Measurements from ENCODE around the gene ZNF112.
"Not testable (repeated sequence)": the region's sequence is repeated elsewhere in the genome, so short reads cannot be mapped to it uniquely, and the experiment has no call there.

ZNF112 gene

GRCh38 chr19:44356383-44357111, at the start of gene ZNF112:
Gene ZNF112, minus strand, starts transcription at chr19:44356680. Its CDS starts 16,141 bp downstream, at chr19:44340539.
- no peak for DNase-seq (ENCODE audit: extremely low read depth in 1 of 2, low read depth in 1 of 2)

GRCh38 chr19:44401139-44402115, 44.9 kb upstream of the ZNF112 start, which contains the start of gene ZNF285:
Gene ZNF285, minus strand, starts transcription at chr19:44401608. Its CDS starts 4,395 bp downstream, at chr19:44397213.
- peak; percentile 53 to 76 for DNase-seq (ENCODE audit: extremely low read depth in 1 of 2, low read depth in 1 of 2)

GRCh38 chr19:44389268-44389667, 32.8 kb upstream of the ZNF112 start:
- not testable (repeated sequence) for DNase-seq (ENCODE audit: extremely low read depth in 1 of 2, low read depth in 1 of 2)

DNA sequence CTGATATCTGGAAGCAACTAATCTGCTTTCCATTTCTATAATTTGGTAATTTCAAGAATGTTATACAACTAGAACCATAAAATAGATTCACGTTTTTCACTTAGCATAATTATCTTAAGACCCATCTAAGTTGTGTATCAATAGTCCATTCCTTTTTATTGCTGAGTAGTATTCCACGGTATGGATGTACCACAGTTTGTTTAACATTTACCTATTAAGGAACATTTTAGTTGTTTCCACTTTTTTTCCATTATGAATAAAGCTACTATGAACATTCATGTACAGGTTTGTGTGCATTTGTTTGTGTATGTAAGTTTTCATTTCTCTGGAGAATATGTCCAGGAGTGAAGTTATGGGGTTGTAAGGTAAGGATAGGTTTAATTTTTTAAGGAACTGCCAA, 18.3 kb upstream of the ZNF112 start:
- DNase-seq (ENCODE audit: extremely low read depth in 1 of 2, low read depth in 1 of 2) = no peak

GRCh38 chr19:44371815-44372480, 15.5 kb upstream of the ZNF112 start:
- DNase-seq (ENCODE audit: extremely low read depth in 1 of 2, low read depth in 1 of 2) = no peak

GRCh38 chr19:44367024-44367423, 10.5 kb upstream of the ZNF112 start:
- no peak for DNase-seq (ENCODE audit: extremely low read depth in 1 of 2, low read depth in 1 of 2)

DNA sequence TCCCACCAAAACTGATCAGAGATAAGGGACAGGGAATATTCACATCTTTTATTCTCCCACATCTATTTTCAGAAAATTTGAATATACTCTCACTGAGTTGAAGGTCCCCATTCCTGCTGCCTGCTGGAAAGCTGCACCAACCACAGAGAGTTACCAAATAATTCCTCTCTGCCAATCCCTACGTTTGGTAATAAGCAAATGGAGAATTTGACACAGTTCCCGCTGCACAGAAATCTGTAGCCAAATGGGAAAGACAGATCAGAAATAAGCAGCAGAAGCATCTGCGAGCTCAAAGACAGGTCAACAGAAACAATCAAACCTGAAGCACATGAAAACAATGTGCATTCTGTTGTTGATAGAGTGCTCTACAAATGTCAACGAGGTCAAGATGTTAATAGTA, 9.9 kb downstream of the ZNF112 start:
- DNase-seq (ENCODE audit: extremely low read depth in 1 of 2, low read depth in 1 of 2) = no peak

GRCh38 chr19:44345959-44346358, 10.5 kb downstream of the ZNF112 start:
- DNase-seq (ENCODE audit: extremely low read depth in 1 of 2, low read depth in 1 of 2) = no peak

DNA sequence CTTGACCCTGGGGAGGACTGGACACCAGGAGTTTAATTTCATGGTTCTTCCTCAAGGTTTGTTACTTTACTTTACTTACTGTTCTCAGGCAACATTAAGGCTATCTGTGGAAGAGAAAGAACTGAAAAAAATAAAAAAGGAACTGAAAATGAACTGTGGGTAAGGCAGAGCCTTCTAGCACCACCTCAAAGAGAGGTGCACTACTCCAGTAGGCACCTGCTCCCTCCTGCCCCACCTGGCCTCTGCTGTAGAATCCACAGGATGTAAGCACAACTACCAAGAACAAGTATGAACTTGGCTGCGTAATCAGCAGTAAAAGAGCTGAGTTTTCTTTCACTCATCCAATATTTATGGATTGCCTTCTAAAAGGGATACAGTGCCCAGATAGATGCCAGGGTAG, 12.2 kb downstream of the ZNF112 start:
- DNase-seq (ENCODE audit: extremely low read depth in 1 of 2, low read depth in 1 of 2) = no peak

DNA sequence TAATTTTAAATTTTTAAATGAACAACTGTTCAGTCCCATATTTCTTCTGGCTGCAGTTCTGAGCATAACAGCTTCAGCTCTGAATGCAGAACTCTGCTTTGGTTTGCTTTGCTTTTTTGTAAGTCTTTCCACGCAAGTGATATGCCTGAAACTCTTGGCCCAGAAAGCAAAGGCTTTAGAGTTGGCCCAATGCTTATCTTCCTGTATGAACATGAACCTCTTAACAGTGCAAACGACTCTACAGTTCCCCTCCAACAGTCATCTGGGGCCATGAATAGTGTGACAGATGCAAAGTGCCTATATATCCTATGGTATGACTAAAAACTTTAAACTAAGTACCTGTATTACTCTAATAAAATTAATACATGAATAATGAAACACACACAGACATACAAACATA, 14.7 kb downstream of the ZNF112 start:
- DNase-seq (ENCODE audit: extremely low read depth in 1 of 2, low read depth in 1 of 2) = no peak

DNA sequence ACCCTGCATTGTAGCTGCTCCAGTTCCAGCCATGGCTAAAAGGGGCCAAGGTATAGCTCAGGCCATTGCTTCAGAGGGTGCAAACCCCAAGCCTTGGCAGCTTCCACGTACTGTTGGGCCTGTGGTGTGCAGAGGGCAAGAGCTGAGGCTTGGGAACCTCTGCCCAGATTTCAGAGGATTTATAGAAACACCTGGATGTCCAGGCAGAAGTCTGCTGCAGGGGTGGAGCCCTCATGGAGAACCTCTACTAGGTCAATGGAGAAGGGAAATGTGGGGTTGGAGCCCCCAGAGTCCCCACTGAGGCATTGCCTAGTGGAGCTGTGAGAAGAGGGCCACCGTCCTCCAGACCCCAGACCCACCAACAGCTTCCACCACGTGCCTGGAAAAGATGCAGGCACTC, 21.8 kb downstream of the ZNF112 start:
- DNase-seq (ENCODE audit: extremely low read depth in 1 of 2, low read depth in 1 of 2) = not testable (repeated sequence)

GRCh38 chr19:44332145-44332544, 24.3 kb downstream of the ZNF112 start:
- no peak for DNase-seq (ENCODE audit: extremely low read depth in 1 of 2, low read depth in 1 of 2)

- no peak for DNase-seq (ENCODE audit: extremely low read depth in 1 of 2, low read depth in 1 of 2)
Observed at GRCh38 chr19:44315883-44316282, 40.6 kb downstream of the ZNF112 start.

DNA sequence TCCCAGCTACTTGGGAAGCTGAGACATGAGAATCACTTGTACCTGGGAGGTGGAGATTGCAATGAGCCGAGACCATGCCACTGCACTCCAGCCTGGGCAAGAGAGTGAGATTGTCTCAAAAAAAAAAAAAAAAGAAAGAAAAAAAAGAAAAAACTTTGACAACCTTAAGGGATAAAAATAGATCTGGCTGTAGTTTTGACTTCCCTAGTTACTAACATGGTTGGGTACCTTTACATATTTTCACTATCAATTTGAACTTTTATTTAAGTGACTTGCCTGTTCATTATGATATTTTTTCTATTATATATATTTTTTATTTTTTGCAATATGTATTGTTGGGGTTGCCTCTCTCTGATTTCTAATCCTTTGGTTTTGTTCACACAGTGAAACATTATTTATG, 43.2 kb downstream of the ZNF112 start:
- DNase-seq (ENCODE audit: extremely low read depth in 1 of 2, low read depth in 1 of 2) = no peak

GRCh38 chr19:44308011-44308410, 48.5 kb downstream of the ZNF112 start:
- no peak for DNase-seq (ENCODE audit: extremely low read depth in 1 of 2, low read depth in 1 of 2)

- no peak for DNase-seq (ENCODE audit: extremely low read depth in 1 of 2, low read depth in 1 of 2)
Observed at GRCh38 chr19:44306283-44306682, 50.2 kb downstream of the ZNF112 start.

DNA sequence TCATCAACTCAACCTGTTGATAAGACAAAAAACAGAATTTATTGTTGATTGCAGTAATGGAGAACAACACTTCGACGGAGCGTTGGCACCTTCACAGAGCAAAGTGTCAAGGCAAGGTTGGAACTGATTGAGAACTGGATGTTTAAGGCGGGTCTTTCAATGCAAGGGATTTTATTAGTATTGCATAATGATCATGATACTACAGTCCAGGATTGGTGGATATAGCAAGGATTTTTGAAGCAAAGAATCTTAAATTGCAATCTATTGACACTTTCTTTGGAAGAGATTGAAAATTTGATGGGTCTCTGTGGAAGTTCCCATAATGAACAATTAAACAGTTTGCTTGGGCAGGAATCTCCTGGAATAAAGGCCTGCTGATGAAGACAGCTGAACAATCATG, 51.0 kb downstream of the ZNF112 start:
- DNase-seq (ENCODE audit: extremely low read depth in 1 of 2, low read depth in 1 of 2) = no peak

DNA sequence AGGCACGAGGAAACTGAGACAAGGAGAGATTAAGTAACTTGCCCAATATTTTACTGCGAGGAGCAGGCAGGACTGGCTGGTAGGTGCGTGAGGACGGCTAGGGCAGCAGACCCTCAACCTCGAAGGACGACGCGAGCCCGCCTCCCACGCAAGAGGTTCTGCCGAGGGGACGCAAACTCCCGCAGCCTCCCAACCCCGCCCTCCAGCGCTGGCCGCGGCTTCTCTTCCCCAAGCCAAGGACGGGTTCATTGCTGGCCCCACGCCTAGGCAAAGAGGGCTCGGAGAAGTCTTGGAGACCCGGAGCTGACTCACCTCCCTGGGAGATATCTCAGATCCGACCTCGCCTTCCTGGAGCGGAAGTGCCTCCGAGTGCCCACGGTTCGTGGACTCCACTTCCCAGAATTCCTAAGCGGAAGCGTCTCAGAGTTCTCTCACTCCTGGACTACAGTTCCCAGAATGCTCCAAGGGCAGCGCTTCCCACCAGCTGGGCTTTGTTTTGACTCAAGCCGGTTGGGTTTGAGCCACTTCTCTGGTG, 51.8 kb downstream of the ZNF112 start, which contains the start of gene ZNF235:
TSS of gene ZNF235 (minus strand) at position 367 of the 535 bp plus-strand sequence. CDS start 1,621 bp downstream, outside the sequence.
- peak; percentile 49 to 78 for DNase-seq (ENCODE audit: extremely low read depth in 1 of 2, low read depth in 1 of 2)

- DNase-seq (ENCODE audit: extremely low read depth in 1 of 2, low read depth in 1 of 2) = no peak
Observed at GRCh38 chr19:44303976-44304568, 52.4 kb downstream of the ZNF112 start.

- no peak for DNase-seq (ENCODE audit: extremely low read depth in 1 of 2, low read depth in 1 of 2)
Observed at GRCh38 chr19:44303320-44303719, 53.2 kb downstream of the ZNF112 start.

Data from stimulated activated CD8-positive, alpha-beta memory T cell treated with anti-CD3 and anti-CD28 coated beads, Interleukin-7, amount 100 ng/mL, for 48 hours (primary cell).